Right cardiac atrium (tissue), 5 donors: ENCODE results near the gene SUFU. TPM values are rescaled to one million over a fixed set of nuclear protein-coding genes. Genes with fewer than 3 reads are reported as not detected.
"Not testable (repeated sequence)": the region's sequence is repeated elsewhere in the genome, so short reads cannot be mapped to it uniquely, and the experiment has no call there.

Experiments used
- ATAC-seq, 2 donors: fragments of 200-7000 bp; cut with Tn5 transposase; one replicate each; pipeline versions ENCODE4 v1.8.0 to v1.9.1; 2020; ENCODE audit warnings: moderate library complexity in 2 of 2, mild to moderate bottlenecking in 1 of 2
- DNase-seq, 3 donors: peaks; one replicate each; pipeline ENCODE4 v3.0.0-alpha.2; 2020
- H3K27ac ChIP-seq: one replicate; pipeline ENCODE4 v1.5.1; 2013; ENCODE audit warnings: mild to moderate bottlenecking, low read length, control low read depth, moderate library complexity
- H3K27me3 ChIP-seq: one replicate; pipeline ENCODE4 v1.6.1; 2013; ENCODE audit not compliant: control insufficient read depth, insufficient read depth
- H3K4me1 ChIP-seq: one replicate; pipeline ENCODE4 v1.6.1; 2013; ENCODE audit warnings: low read length; ENCODE audit not compliant: control insufficient read depth, insufficient read depth
- H3K4me3 ChIP-seq: one replicate; pipeline ENCODE4 v1.5.1; 2013; ENCODE audit warnings: low read length, control low read depth
- H3K9me3 ChIP-seq: one replicate; pipeline ENCODE4 v1.6.1; 2013; ENCODE audit warnings: low read length; ENCODE audit not compliant: control insufficient read depth
- WGBS: extraction: QIAGEN DNeasy Blood & Tissue Kit; methylation state at CpG from one replicate; pipeline ENCODE4 v1.1.7; 2013; 5-methylcytosine and 5-hydroxymethylcytosine counted together
- intact Hi-C, 4 donors: fragments of 100-400 bp; cut with DNase I; formaldehyde crosslinking; loops; one replicate each; pipeline versions ENCODE4 v1.11.0 to v1.14.0; 2022 to 2023
- polyA plus RNA-seq: library from polyadenylated mRNA; stranded (reverse); fragments of 200-250 nt; gene quantifications from one replicate; pipeline ENCODE4 v1.2.3, GENCODE V29; 2013
- total RNA-seq, 4 donors: library from RNA; stranded (reverse); fragmentation: NEBNext Ultra II Directional; extraction: Animal tissue kit (Norgen Biotek cat#: 25700); gene quantifications; one replicate each; pipeline ENCODE4 v1.2.1, GENCODE V29; 2021
- donor health status: healthy with polysubstance abuse.
- donor health status: DM: no; HTN: yes; CAD: no.
- donor health status: DM: no; HTN: no; CAD: no.
- donor health status: DM: no; HTN: yes; CAD: no; lungs with severe emphysema.
- donor health status: DM: yes; HTN: yes; CAD: no.

Gene SUFU
- total and polyA plus RNA-seq, 5 donors: 6.7 to 11.8 (median 11.4) TPM

- no peaks in the 10 kb centered on the region for H3K27me3 ChIP-seq
- no peak overlapping the region for H3K4me3 ChIP-seq
- H3K9me3 ChIP-seq: no peaks in the 10 kb centered on the region
- ATAC-seq: no peak
- intact Hi-C loops: no loop called here
- DNase-seq: peak in 1 of 3 donors; percentile 46
- 90% methylated on average over 12 of the region's 12 CpGs for WGBS
- H3K4me1 ChIP-seq: peaks cover 15% of the 10 kb centered on the region
- H3K27ac ChIP-seq: no peak overlapping the region
Measured at GRCh38 chr10:102656026-102656425, 152.3 kb downstream of the SUFU start.

- Histone ChIP-seq H3K4me1 (peaks cover 10% of the 10 kb centered on the region), H3K27me3 (no peaks in the 10 kb centered on the region), H3K9me3 (no peaks in the 10 kb centered on the region), H3K27ac (no peak overlapping the region), H3K4me3 (no peak overlapping the region)
- DNase-seq (peak in 1 of 3 donors; percentile 69), ATAC-seq (no peak)
- WGBS: 88% methylated on average over 42 of the region's 42 CpGs
- intact Hi-C loops: no loop called here
Measured at GRCh38 chr10:102656791-102657371, 153.1 kb downstream of the SUFU start.

GRCh38 chr10:102657451-102657850, 153.7 kb downstream of the SUFU start:
- H3K27me3 ChIP-seq: no peaks in the 10 kb centered on the region
- intact Hi-C loops: no loop called here
- ATAC-seq: no peak

DNA sequence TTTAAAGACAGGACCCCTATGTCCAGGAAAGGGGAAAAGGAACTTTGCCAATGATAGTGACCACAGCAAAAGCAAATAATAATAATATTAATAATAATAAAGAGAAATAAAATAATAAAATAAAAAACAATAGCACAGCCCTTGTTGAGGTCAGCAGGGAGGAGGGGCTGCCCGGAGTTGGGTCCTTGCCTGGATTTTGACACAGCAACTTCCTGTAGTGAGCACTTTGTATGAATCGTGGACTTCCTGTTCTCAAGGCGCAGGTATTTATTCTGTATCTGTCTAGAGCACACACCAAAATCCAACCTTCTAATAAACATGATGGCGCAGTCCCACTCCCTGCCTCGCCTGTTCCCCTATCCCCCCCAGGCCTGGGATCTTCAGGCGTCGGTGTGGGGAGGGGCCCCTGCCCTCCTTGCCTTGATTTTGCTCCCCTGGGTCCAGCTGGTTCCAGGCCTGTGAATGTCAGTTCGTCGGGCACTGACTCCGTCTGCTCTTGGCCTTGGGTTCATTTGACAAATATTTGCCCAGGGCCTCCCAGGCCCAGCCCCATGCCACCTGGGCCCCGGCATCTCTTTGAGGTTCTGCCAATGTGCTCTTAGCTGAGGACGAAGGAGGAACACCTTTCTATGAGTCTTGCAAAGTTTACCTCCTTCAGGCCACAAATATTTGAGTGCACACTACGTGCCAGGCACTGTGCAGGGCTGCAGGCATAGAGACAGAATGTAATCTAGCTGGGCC, 154.4 kb downstream of the SUFU start:
- Histone ChIP-seq H3K27ac (peak overlapping the region; percentile 16), H3K4me3 (no peak overlapping the region), H3K4me1 (peaks cover 10% of the 10 kb centered on the region), H3K9me3 (no peaks in the 10 kb centered on the region), H3K27me3 (no peaks in the 10 kb centered on the region)
- ATAC-seq (peak in 1 of 2 donors; percentile 42), DNase-seq (peak in 1 of 3 donors; percentile 81)
- WGBS: 57% methylated on average over 13 of the region's 13 CpGs
- intact Hi-C loops: no loop called here

More at GRCh38 chr10:102657451-102657850, 153.7 kb downstream of the SUFU start:
- H3K27ac ChIP-seq: no peak overlapping the region
- WGBS: 57% methylated on average over 11 of the region's 11 CpGs
- DNase-seq: peak in 1 of 3 donors; percentile 39
- no peaks in the 10 kb centered on the region for H3K9me3 ChIP-seq
- H3K4me1 ChIP-seq: peaks cover 10% of the 10 kb centered on the region
- H3K4me3 ChIP-seq: no peak overlapping the region

DNA sequence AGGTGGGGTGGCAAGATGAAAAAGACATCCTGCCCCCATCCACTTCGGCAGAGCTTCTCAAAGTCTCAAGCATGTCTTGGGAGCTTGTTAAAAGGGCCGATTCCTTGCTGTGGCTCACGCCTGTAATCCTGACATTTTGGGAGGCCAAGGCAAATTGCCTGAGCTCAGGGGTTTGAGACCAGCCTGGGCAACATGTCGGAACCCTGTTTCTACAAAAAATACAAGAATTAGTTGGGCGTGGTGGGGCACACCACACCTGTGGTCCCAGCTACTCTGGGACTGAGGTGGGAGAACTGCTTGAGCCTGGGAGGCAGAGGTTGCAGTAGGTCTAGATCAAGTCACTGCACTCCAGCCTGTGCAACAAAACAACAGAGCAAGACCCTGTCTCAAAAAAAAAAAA, 155.0 kb downstream of the SUFU start:
- WGBS: 85% methylated on average over 5 of the region's 5 CpGs

DNA sequence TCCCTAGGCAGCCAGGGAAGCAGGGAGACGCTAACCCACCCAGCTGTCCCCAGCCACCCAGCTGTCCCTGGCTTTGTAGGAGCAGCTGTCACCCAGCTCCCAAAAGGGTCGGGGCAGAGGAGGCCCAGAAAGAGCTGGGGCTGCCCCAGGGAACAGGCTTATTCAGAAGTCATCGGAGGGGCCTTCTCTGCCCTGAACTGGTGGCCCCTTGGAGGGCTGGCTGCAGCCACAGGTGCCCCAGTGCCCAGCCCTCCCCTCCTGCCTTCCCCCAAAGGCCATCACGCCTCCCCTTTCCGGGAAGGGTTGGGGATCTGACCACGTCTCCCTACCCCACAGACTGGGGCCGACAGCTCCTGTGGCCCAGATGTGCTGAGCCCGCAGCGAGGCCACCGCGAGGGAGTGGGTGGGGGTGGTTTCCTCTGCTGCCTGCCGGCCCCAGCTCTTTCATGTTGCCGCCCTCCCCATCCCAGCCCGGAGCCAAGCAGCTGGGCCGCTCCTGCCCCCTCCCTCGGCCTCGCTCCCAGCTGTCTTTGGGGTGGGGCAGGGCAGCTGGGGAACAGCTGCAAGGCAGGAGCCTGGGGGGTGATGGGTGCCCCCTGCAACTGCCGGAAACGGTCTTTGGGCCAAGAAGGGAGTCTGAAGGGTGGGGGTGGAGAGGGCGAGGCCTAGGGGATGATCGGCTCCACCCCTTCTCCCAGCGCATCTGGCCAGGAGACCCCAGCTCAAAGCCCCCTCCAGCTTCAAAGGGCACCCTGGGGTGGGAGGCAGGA, 157.3 kb downstream of the SUFU start:
- ATAC-seq (peak; percentile 57 to 78), DNase-seq (peak; percentile 78 to 89 (median 85))
- Histone ChIP-seq H3K27ac (no peak overlapping the region), H3K9me3 (no peaks in the 10 kb centered on the region), H3K27me3 (no peaks in the 10 kb centered on the region), H3K4me3 (no peak overlapping the region), H3K4me1 (peaks cover 10% of the 10 kb centered on the region)
- intact Hi-C loops: no loop called here
- WGBS: 9% methylated on average over 22 of the region's 22 CpGs

More for the DNA sequence above, 155.0 kb downstream of the SUFU start:
- intact Hi-C loops: no loop called here
- peaks cover 10% of the 10 kb centered on the region for H3K4me1 ChIP-seq
- no peaks in the 10 kb centered on the region for H3K27me3 ChIP-seq
- no peak for DNase-seq
- H3K9me3 ChIP-seq: no peaks in the 10 kb centered on the region
- H3K4me3 ChIP-seq: no peak overlapping the region
- ATAC-seq: no peak
- H3K27ac ChIP-seq: no peak overlapping the region

- H3K4me3 ChIP-seq: no peak overlapping the region
- peak; percentile 1 to 17 for ATAC-seq
Measured at GRCh38 chr10:102661658-102662028, 157.9 kb downstream of the SUFU start.

DNA sequence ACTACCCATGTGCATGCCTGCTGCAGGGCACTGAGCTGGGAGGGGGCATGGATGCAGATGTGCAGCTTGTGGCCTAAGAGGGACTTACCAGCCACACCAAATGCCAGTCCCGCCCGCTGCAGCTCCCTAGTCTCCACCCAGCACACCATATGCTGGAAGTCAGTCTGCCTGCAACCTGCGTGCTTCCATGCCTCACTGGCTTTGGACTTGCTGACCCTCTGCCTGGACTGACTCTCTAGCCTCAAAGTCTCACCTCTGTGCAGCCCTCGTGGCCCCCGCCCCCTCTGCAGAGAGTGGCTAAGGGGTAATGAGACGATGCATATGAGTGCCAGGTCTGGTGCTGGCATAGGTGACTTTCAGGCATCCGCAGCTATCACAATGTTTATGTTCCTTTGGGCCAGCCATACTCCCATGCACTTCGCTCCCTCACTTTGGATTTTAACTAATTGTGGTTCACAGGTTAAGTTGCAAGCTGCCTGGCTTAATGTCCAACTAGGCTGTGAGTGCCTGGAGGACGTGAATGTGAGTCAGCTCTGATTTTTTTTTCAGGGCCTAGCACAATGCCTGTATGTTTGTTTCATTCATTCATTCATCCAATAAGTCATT, 162.2 kb downstream of the SUFU start:
- DNase-seq (peak in 1 of 3 donors; percentile 36), ATAC-seq (no peak)
- intact Hi-C loops: no loop called here
- 81% methylated on average over 9 of the region's 9 CpGs for WGBS
- H3K27me3 ChIP-seq: no peaks in the 10 kb centered on the region
- H3K4me3 ChIP-seq: no peak overlapping the region
- no peaks in the 10 kb centered on the region for H3K9me3 ChIP-seq
- H3K4me1 ChIP-seq: peaks cover 10% of the 10 kb centered on the region
- H3K27ac ChIP-seq: no peak overlapping the region

More at GRCh38 chr10:102661658-102662028, 157.9 kb downstream of the SUFU start:
- Histone ChIP-seq H3K27ac (no peak overlapping the region), H3K27me3 (no peaks in the 10 kb centered on the region), H3K9me3 (no peaks in the 10 kb centered on the region), H3K4me1 (peaks cover 10% of the 10 kb centered on the region)
- DNase-seq: no peak
- 47% methylated on average over 6 of the region's 6 CpGs for WGBS
- intact Hi-C loops: no loop called here

DNA sequence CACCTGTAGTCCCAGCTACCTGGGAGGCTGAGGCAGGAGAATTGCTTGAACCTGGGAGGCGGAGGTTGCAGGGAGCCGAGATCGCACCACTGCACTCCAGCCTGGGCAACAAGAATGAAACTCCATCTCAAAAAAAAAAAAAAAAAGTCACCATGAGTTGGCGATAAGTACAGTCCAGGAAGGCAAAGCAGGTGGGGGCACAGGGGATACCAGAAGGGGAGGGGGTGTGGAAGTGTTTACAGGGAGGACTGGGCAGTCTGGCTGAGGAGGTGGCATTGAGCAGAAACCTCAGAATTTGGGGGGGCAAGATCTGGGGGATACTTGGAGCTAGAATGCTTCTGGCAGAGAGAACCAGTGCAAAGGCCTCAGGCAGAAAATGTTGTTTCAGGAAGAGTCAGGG, 163.6 kb downstream of the SUFU start:
- H3K9me3 ChIP-seq, ATAC-seq, DNase-seq, H3K4me3 ChIP-seq, H3K27me3 ChIP-seq, H3K27ac ChIP-seq, H3K4me1 ChIP-seq, intact Hi-C loops: not testable (repeated sequence)
- 92% methylated on average over 4 of the region's 4 CpGs for WGBS

DNA sequence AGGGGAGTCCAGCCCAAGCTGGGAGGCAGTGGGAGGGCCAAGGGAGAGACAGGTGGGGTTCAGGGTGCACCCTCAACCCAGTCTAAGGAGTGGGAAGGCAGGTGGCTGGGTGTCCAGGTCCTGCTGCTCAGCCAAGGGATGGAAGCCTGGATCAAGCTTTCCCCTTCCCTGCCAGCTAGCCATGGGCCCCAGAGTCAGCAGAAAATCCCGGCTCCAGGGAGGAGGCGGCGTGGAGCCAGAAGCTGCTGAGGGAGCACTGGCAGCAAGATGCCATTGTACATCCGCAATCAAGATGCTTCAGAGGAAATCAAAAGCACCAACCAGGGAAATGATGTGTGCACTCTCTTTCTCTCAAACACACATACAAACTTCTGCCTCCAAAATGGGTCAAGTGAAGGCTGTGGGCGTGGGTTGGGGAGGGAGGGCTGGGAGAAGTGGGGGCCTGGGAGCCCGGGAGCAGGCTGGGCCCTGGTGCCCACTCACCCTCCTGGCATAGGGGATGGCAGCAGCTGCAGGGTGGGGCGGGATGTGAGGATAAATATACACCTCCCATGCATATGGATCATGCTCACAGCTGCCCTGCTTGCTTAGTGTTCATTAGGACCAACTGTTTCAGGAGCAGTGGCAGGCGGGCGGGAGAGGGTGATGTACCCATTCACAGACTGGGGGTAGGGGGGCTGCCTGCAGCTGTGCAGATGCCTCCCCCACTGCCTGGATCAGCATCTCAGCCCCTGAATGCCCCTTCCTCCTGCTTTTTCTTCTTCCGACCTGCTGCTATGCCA, 164.7 kb downstream of the SUFU start:
- intact Hi-C loops: no loop called here
- Histone ChIP-seq H3K4me3 (no peak overlapping the region), H3K9me3 (no peaks in the 10 kb centered on the region), H3K4me1 (peaks cover 7% of the 10 kb centered on the region), H3K27me3 (no peaks in the 10 kb centered on the region), H3K27ac (peak overlapping the region; percentile 88)
- DNase-seq (peak in 1 of 3 donors; percentile 44), ATAC-seq (no peak)
- 85% methylated on average over 10 of the region's 10 CpGs for WGBS
